Psoas muscle (tissue), 8 donors: ENCODE results near the gene HIP1. TPM values are rescaled to one million over a fixed set of nuclear protein-coding genes. Genes with fewer than 3 reads are reported as not detected.

Experiments
- ATAC-seq, 4 donors: fragments of 200-7000 bp; cut with Tn5 transposase; one replicate each; pipeline ENCODE4 v1.9.1; 2020; ENCODE audit warnings: moderate library complexity in 3 of 4, mild to moderate bottlenecking in 2 of 4
- DNase-seq, 2 donors: peaks; one replicate each; pipeline ENCODE4 v3.0.0-alpha.2; 2020
- H3K27ac ChIP-seq: fragments of 200-600 bp; one replicate; pipeline ENCODE4 v1.8.0; 2022
- H3K27me3 ChIP-seq, 3 donors: fragments of 200-600 bp in 1 of 3; one replicate each; pipeline versions ENCODE4 v1.6.1 to v1.8.0; 2013 to 2022; ENCODE audit warnings: low read length in 2 of 3, mild to moderate bottlenecking in 2 of 3, moderate library complexity in 1 of 3; ENCODE audit not compliant: insufficient read depth in 3 of 3
- H3K36me3 ChIP-seq, 2 donors: fragments of 200-600 bp in 1 of 2; one replicate each; pipeline versions ENCODE4 v1.6.1 to v1.8.0; 2013 to 2022; ENCODE audit warnings: low read depth in 1 of 2, mild to moderate bottlenecking in 1 of 2, moderate library complexity in 1 of 2; ENCODE audit not compliant: insufficient read depth in 1 of 2
- H3K4me1 ChIP-seq: fragments of 200-600 bp; one replicate; pipeline ENCODE4 v1.8.0; 2022
- H3K4me3 ChIP-seq: fragments of 200-600 bp; one replicate; pipeline ENCODE4 v1.8.0; 2022; ENCODE audit warnings: mild to moderate bottlenecking
- H3K9me3 ChIP-seq: fragments of 200-600 bp; one replicate; pipeline ENCODE4 v1.8.0; 2022
- WGBS, 3 donors: extraction: QIAGEN DNeasy Blood & Tissue Kit; methylation state at CpG; one replicate each; pipeline versions ENCODE4 v1.1.6 to v1.1.7; 2013; 5-methylcytosine and 5-hydroxymethylcytosine counted together
- intact Hi-C, 2 donors: fragments of 100-400 bp; cut with DNase I; formaldehyde crosslinking; loops; one replicate each; pipeline versions ENCODE4 v1.11.0 to v1.14.2; 2022
- polyA plus RNA-seq, 3 donors: library from polyadenylated mRNA; stranded (reverse); fragments of 200-250 nt; gene quantifications; one replicate each; pipeline ENCODE4 v1.2.3, GENCODE V29; 2013
- total RNA-seq, 4 donors: library from RNA; stranded (reverse); fragmentation: NEBNext Ultra II Directional in 2 of 4; extraction: Animal tissue kit (Norgen Biotek cat#: 25700) in 2 of 4; gene quantifications; one replicate each; pipeline versions ENCODE4 v1.2.1 to v1.2.4, GENCODE V29; 2021 to 2023
- TF ChIP-seq, protein P1 (sequence below): fragments of 200-600 bp; IDR thresholded peaks from one replicate; pipeline ENCODE4 v1.8.0; 2022; ENCODE audit warnings: antibody characterized with exemption
- donor health status: healthy with polysubstance abuse.
- donor health status: DM: no; HTN: no; CAD: no; lungs with moderate emphysema.
- donor health status: Bipolar disorder and iron deficiency.
- donor health status: healthy.
- donor health status: DM: yes; HTN: yes; CAD: no.
- donor health status: DM: no; HTN: no; CAD: no.
- donor health status: DM: no; HTN: no; CAD: no.
- donor health status: DM: yes; HTN: yes; CAD: no.

Gene HIP1
- total and polyA plus RNA-seq, 7 donors = 2.5 to 11.9 (median 5.4) TPM

- no peaks in the 10 kb centered on the region for H3K36me3 ChIP-seq
- TF ChIP-seq, protein P1, sequence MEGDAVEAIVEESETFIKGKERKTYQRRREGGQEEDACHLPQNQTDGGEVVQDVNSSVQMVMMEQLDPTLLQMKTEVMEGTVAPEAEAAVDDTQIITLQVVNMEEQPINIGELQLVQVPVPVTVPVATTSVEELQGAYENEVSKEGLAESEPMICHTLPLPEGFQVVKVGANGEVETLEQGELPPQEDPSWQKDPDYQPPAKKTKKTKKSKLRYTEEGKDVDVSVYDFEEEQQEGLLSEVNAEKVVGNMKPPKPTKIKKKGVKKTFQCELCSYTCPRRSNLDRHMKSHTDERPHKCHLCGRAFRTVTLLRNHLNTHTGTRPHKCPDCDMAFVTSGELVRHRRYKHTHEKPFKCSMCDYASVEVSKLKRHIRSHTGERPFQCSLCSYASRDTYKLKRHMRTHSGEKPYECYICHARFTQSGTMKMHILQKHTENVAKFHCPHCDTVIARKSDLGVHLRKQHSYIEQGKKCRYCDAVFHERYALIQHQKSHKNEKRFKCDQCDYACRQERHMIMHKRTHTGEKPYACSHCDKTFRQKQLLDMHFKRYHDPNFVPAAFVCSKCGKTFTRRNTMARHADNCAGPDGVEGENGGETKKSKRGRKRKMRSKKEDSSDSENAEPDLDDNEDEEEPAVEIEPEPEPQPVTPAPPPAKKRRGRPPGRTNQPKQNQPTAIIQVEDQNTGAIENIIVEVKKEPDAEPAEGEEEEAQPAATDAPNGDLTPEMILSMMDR = no peak
- peaks cover 18% of the 10 kb centered on the region for H3K9me3 ChIP-seq
- H3K4me1 ChIP-seq = peaks cover 26% of the 10 kb centered on the region
- H3K4me3 ChIP-seq = no peak overlapping the region
- peak overlapping the region; percentile 63 for H3K27ac ChIP-seq
- WGBS, 3 donors = 79 to 82% (median 80%) methylated on average over 4 of the region's 4 CpGs
- no peaks in the 10 kb centered on the region for H3K27me3 ChIP-seq
- intact Hi-C loops = no loop called here
- no peak for DNase-seq
- no peak for ATAC-seq
Observed at GRCh38 chr7:75712517-75713361, 26.0 kb downstream of the HIP1 start.

DNA sequence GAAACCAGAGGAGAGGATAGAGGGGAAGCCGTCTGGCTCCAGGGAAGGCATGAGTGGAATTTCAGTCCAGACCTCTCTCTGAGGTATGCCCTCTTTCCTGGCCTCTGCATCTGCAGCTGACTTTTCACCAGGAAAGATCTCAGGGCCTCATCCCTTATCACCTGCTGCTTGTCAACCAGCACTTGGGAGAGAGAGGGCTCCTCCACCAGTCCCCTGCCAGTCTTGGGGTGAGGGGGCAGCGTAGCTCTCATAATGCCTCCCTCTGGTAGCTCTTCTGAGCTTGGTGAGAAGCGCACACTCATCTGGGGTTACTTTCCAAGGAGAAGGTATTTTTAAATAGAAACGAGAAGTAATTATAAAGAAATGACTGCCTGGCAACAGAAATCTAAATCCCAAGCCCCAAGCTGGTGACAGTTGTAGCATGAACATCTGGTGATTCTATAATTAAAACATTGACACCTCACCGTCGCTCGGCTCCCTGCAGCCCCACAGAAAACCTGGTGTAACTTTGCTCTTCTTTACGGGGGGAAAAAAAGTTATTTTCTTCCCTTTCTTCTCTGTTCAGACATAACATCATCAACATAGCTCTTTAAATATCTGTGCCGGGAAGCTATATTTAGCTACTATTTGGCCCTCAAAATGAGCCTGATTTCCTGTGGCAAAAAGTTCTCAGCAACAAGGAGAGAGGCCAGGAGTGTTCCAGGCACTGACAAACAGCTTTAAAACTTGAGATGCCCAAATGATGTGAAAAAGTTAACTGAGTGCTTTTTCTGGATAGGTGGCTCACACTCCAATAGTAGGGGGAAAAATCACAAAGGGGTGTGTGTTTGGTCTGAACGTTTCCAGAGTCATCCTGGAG lies 26.9 kb downstream of the HIP1 start:
- H3K27ac ChIP-seq = peak overlapping the region; percentile 63
- intact Hi-C loops = no loop called here
- peaks cover 18% of the 10 kb centered on the region for H3K9me3 ChIP-seq
- DNase-seq = no peak
- TF ChIP-seq, protein P1 = no peak
- H3K4me3 ChIP-seq = peak overlapping the region; percentile 19
- peaks cover 26% of the 10 kb centered on the region for H3K4me1 ChIP-seq
- 17 to 18% (median 18%) methylated on average over 10 of the region's 10 CpGs for WGBS, 3 donors
- peak; percentile 30 to 61 (median 50) for ATAC-seq
- no peaks in the 10 kb centered on the region for H3K27me3 ChIP-seq
- H3K36me3 ChIP-seq = no peaks in the 10 kb centered on the region

DNA sequence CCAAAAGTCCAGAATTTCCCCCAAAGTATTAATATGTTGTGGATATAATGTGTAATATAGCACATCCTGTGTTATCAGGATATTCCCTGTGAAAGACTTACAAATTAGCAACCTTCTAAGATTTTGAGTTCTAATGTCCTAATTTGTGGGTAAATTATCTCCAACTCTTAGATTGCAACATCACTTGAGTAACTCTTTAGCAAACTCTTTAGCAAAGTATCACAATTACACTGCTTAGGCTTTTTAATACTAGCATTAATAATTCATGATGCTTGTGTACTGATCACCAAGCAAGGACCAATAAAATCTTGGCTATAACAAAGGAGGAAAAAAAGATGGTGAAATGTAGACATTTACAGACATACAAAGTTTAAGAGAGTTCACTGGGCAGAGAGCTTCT lies 27.7 kb downstream of the HIP1 start:
- intact Hi-C loops = no loop called here
- no peak for DNase-seq
- H3K27ac ChIP-seq = peak overlapping the region; percentile 63
- H3K27me3 ChIP-seq = no peaks in the 10 kb centered on the region
- peaks cover 26% of the 10 kb centered on the region for H3K4me1 ChIP-seq
- H3K4me3 ChIP-seq = no peak overlapping the region
- no peak for ATAC-seq
- TF ChIP-seq, protein P1 = no peak
- peaks cover 18% of the 10 kb centered on the region for H3K9me3 ChIP-seq
- no peaks in the 10 kb centered on the region for H3K36me3 ChIP-seq

- Histone ChIP-seq H3K4me1 (no peaks in the 10 kb centered on the region), H3K4me3 (no peak overlapping the region), H3K27ac (no peak overlapping the region), H3K36me3 (no peaks in the 10 kb centered on the region), H3K27me3 (no peaks in the 10 kb centered on the region), H3K9me3 (peaks cover 13% of the 10 kb centered on the region)
- 53 to 56% (median 56%) methylated on average over 4 of the region's 4 CpGs for WGBS, 3 donors
- no peak for DNase-seq
- ATAC-seq = no peak
- TF ChIP-seq, protein P1 = no peak
- intact Hi-C loops = no loop called here
Observed at GRCh38 chr7:75704928-75705327, 33.8 kb downstream of the HIP1 start.
